Measurements from ENCODE around the gene SLAMF1.
"Not testable (repeated sequence)": the region's sequence is repeated elsewhere in the genome, so short reads cannot be mapped to it uniquely, and the experiment has no call there.

Gene SLAMF1

DNA sequence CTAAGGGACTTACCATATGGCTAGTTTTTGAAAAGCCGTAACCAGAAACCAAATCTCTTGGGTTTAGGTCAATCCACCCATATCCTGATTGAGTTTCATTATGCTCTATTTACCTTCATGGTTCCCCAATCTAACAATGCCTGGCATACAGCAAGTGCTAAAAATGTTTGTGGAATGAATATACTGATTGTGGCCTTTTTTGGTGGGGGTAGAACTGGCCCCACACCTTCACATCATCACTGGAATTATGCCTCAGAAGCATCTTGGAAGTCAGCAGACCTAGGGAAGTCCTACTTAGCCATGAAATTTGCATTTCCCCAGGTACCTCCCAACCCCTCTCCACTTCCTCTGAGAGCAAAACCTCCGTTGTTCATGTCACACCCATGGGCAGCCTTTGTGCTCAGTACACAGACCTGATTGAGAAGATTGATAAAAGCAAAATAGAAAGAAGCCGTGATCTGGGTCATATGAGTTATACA lies 17.8 kb upstream of the SLAMF1 start:
- DNase-seq = no peak

DNA sequence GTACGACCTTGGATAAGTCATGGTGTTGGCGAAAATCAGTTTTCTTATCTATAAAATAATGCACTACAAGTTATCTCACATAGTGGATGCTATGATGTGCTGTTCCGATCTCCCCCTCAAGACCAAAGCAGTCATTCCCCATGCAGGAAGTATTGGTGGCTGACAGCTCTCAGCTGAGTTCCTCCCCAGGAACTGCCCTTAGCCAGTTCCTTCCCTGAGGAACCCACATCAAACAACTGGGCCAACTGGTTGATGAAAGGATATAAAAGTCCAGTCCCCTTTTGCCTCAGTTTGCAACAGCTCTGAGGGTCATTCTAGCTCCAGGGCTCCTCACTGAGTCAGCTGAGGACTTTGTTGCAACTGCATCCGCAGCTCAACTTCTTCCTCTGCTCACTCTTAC lies 16.1 kb upstream of the SLAMF1 start:
- no peak for DNase-seq

DNA sequence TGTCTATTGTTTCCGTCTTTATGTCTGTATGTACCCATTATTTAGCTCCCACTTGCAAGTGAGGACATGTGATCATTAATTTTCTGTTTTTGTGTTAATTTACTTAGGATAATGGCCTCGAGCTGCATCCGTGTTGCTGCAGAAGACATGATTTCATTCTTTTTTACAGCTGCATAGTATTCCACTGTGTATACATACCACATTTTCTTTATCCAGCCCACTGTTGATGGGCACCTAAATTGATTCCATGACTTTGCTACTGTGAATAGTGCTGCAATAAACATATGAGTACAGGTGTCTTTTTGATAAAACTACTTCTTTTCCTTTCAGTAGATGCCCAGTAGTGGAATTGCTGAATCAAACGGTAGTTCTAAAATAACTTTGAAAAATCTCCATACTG lies 12.7 kb upstream of the SLAMF1 start:
- DNase-seq = no peak

DNA sequence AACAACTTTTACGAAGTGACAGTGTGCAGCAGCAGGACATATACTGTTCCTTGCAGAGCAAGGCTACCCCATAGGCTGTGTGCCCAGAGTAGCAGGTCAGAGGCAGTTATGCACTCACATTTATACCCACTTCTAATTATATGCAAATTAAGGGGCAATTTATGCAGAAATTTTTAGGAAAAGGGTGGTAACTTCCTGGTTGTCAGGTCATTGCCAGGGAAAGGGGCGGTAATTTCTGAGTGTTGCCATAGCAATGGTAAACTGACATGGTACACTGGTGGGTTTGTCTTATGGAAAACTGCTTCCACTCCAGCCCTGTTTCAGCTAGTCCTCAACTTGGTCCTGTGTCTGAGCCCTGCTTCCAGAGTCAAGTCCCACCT lies 12.0 kb upstream of the SLAMF1 start:
- DNase-seq = no peak

DNA sequence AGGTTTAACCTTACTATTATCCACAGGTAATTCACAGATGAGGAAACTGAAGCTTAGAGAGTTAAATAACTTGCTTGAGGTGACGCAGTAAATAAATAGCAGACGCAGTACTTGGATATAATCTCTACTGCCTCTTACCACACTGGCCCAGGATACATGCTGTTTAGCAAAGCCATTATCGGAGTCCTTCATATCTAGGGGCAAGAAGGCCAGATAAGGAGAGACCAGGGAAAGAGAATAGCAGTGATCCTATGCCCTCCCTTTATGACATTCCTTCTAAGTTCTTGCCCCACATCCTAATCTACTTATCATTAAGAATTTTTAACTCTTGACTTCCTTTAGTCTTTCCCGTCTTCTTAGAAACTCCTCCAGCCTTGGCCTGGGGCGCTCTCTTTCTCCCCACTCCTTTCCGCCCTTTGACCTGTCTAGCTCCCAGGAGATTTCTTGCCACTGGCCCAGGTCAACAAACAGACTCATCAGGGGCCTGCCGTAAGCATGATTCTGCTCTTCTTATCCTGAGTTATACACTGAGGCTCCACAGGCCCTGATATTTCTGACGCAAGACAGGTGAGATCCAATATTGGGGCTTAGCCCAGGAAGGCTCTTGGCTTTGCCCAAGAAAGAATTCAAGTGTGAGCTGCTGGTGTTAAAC lies 11.4 kb upstream of the SLAMF1 start:
- no peak for DNase-seq

DNA sequence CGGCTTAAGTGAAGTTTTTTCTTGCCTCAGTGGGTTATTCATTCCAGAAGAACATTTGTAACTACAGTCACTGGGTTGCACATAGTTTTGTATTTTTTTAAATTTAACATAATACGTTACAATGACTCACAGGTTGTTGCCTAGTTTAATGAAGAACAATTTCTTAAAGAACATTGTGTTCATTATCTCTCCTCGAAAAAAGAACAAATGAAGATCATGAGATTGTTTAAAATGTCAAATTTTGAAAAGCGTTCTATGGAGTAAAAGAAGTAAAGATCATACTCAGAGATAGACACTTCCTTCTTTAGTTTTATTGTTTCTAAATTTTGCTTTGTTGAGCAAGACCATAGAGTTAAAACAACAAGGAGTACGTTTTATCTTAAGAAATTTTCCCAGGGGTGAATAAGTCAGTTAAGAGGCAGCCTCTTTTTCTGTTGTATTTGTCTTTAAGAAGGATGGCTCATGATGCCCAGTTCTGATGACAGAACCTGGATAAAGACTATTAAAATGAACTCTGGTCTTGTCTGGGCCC lies 10.5 kb upstream of the SLAMF1 start:
- no peak for DNase-seq

DNA sequence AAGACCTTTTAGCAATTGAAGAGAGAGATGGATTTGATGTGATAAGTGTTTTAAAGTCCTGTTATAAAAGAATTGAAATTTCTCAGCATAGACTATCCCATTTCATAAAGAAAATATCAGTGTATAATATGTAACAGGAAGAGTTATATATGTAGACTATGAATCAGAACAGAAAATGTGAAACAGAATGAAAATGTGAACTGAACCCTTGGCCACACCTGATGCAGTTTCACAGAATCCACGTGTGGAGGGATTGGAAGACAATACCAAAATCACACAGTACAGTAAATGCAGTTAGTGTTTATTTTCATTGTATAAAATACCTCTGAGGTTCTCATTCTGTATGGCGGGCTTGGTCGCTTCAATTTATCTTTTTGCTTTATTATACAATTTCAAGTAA lies 9.9 kb upstream of the SLAMF1 start:
- no peak for DNase-seq

DNA sequence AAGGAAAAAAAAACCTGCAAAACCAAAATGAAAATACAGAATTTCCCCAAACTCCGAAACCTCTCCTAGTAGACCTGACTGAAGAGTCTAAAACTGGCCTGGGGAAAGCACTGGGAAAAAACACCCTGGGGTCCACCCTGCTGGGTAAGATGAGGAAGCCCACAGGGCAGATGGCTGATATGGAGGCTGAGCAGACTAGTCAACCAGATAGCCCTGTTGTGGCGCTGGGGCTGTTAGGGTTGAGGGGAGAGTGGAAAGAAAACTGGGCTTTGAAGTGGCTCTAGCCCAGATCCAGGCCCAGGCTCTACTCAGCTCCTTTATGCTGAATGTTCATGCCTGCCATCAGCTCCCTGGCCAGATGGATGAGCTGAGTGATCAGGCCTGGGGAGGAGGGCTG lies 6.8 kb upstream of the SLAMF1 start:
- DNase-seq = no peak

DNA sequence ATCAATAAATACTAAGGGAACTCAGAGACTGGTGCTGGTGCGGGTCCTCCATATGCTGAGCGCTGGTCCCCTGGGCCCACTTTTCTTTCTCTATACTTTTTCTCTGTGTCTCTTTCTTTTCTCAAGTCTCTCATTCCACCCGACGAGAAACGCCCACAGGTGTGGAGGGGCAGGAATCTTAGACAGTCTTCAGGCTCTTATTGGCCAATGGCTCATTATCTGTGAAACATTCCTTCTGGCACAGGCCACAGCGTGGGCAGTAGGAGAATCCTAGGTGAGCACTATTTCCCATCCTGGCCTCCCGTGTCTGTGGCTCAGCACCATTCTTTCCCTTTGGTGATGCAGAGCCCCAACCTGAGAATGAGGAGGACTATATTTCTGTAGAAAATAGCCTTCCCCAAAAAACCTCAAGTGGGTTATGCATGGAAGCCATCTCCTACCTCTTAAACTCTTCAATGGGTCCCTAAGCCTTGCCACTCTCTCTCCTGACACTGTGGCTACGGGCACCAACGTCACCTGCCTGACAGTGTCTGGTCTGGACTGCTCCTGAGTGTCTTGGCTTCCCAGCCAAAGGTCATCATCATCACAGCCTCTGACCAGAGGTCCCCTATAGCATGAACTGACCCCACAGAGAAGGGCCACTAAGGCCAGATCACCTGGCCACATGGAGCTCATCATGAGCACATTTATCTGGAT lies 6.2 kb upstream of the SLAMF1 start:
- no peak for DNase-seq

DNA sequence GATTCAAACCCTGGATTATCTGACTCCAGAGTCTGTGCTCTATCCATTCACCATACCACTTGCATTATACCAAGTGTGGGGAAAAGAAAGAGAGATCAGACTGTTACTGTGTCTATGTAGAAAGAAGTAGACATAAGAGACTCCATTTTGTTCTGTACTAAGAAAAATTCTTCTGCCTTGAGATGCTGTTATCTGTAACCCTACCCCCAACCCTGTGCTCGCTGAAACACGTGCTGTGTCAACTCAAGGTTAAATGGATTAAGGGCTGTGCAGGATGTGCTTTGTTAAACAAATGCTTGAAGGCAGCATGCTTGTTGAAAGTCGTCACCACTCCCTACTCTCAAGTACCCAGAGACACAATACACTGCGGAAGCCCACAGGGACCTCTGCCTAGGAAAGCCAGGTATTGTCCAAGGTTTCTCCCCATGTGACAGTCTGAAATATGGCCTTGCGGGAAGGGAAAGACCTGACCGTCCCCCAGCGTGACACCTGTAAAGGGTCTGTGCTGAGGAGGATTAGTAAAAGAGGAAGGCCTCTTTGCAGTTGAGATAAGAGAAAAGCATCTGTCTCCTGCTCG lies 5.3 kb upstream of the SLAMF1 start:
- DNase-seq = not testable (repeated sequence)

DNA sequence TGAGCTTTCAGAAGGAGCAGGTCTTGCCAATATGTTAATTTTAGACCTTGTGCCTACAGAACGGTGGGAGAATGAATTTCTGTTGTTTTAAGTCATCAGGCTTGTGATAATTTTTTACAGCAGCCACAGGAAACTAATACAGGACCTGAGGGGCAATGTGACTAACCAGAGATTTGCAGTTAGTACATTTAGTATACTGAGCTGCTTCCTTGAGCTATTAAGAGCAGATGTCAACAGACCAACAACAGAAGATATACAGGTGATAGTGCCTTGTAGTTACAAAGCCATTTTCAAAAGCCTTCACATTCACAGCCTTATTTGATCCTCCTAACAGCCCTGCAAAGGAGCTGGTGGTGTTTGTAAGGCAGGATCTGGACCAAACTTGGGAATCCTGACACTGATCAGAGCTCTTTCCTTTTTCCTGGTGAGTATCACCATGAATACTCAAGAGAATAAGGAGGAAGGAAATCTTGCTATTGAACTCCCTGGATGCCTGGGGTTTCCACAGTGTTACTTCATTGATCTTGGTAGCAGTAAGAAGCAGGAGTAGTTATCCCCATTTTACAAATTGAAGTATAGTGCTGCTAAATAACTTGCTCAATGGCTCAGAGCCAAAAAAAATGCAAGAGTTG lies 4.7 kb upstream of the SLAMF1 start:
- no peak for DNase-seq

DNA sequence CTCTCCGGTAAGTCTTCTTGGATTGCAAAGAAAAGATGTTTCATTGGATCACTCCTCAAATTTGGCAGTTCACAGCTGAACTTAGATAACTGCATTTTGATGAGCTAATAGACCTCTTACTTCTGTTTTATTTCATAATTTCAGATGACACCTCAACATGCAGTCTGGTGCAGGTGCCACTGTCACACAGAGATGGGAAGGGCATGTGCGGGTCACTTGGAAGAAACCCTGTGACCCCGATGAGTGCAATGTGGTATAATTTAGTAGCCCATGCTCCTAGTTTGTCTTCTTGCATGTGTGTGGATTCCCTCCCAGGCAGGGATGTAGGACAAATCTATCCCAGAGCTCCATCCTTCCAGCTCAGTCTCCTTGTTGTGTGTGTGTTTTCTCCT lies 481 bp upstream of the SLAMF1 start:
- DNase-seq = no peak

DNA sequence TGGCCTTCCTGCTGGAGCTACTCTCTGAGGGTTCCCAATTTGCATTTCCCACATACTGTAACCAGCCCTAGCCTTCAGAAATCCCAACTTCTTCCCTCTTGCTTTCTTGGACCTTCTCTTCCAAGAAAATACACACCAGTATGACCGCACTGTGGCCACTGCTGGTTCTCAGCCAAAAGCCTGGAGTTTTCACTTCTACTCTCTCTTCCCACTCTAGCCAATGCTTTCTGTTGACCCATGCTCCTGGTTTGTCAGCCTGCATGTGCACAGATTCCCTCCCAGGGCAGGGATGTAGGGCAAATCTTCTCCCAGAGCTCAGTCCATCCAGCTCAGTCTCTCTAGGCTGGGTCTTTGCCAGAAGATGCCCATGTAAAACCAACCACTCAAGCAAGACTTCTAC lies 664 bp downstream of the SLAMF1 start:
- DNase-seq = no peak

DNA sequence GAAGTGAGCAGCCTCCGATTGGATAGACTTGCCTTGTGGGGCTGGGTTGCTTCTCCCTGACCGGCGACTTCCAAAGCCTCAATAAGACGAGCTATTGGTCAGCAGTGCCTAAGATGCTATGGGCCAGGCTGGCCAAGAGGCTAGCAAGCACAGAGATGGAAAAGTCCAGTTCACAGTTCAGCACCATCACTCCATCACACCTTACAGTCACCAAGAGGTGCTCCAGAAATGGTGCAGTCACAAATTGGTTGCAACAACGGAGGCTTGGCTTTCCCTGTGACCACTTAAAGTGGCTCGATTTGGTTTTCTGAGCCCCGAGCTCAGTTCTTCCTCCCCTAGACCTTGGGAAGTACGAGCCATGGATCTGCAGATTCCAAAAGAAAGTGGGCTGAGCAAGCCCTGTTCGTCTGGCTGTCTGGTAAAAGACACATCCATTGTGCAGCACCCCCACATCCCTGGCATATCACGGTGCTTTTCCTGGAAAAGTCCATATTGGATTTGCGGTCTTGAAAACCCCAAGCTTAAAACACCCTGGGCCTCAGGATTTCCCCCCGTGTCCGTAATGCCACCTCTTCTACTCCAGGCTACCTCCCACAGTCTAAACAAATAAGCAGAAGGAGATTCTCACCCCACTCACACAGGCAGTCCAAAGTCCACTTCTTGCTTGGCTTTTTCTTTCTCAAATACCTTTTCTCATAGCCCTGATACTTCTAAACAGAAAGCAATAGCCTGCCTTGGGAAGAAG lies 1.3 kb downstream of the SLAMF1 start:
- DNase-seq = no peak

DNA sequence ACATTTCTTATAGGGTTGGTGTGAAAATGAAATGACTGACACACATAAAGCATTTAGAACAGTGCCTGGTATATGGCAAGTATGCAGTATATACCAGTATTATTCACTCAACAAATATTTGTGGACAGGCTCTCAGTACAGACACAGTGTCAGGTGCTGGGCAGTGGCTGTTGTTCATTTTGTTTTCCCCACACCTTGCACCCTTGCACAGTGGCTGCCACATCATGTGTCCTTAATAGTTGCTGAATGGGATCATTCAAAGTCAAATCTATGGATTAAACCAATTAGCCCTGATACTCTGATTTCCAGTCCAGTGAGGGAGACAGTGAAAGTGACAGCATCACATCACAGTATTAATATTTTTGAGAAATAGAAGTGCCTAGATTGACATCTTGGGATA lies 2.4 kb downstream of the SLAMF1 start:
- no peak for DNase-seq

DNA sequence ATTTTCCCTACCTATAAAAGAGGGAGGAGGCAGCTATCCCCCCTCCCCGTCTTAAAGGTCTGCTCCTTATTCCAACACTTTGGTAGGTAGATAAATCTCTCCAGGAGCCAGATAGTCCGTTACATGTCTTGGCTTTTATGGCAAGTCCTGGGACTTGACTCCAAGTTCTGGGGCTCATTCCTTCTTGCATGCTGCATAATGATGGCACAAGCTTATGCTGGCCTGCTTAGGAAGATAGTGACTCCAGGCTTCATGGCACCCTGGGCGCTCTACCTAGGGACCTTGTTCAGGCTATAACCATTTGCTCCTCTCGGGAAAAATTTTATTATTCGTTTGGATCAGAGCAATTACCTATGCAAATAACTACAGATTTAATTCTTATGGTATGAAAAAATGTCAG lies 3.7 kb downstream of the SLAMF1 start:
- no peak for DNase-seq

DNA sequence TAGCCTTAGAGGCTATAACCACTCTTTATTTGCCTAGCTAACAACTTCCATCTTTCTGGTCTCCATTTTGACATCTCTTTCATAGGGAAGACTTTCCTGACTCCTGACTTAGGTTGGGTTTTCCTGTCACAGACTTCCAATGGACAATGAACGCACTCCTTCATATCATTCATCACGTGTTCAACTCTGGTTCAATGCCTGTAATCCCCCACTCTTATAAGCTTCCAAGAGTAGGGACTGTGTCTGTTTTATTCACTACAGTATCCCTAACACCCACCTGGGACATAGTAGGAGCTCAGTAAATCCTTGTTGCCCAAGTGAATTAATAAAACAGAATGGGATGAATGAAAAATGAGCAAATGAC lies 4.6 kb downstream of the SLAMF1 start:
- no peak for DNase-seq

DNA sequence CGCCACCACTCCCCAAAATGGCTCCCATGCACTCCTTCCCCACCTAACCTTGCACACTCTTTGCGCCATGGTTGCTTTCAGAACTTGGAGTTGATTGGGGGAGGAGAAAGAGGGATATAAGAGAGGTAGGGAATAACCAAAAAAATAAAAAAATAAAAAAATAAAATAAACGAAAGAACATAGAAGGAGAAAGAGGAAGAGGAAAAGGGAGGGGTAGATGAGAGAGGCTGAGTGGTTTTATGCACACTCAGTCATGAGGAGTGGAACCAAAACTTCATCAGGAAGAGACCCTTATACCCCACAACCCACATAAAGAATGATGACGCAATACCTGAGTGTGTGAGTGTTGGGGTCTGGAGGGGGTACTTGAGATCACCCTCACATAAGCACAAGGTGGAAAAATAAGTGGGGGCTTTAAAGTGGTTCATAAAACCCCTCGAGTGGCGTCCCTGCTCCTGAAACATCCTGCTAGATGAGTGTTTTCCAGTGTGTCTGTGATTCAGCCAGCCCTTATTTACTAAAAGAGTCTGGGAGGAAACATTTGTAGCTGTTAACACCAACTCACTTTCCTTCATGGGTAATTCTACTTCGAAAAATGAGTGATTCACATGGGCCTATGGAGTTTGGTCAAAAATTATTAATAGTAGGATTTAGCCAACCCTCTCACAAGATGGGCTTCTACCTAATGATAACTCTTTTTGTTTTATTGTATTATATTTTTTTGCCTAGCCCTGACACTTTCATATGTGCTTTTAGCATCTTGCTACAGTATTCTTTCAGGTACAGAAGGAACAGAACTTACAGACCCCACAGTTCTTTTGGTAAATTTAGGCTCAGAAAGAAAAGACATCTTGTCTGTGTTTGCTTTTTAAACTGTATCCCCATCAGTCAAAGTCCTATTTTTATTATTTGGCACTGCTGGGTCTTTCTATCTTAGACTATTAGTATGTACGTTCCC lies 5.2 kb downstream of the SLAMF1 start:
- DNase-seq = no peak

DNA sequence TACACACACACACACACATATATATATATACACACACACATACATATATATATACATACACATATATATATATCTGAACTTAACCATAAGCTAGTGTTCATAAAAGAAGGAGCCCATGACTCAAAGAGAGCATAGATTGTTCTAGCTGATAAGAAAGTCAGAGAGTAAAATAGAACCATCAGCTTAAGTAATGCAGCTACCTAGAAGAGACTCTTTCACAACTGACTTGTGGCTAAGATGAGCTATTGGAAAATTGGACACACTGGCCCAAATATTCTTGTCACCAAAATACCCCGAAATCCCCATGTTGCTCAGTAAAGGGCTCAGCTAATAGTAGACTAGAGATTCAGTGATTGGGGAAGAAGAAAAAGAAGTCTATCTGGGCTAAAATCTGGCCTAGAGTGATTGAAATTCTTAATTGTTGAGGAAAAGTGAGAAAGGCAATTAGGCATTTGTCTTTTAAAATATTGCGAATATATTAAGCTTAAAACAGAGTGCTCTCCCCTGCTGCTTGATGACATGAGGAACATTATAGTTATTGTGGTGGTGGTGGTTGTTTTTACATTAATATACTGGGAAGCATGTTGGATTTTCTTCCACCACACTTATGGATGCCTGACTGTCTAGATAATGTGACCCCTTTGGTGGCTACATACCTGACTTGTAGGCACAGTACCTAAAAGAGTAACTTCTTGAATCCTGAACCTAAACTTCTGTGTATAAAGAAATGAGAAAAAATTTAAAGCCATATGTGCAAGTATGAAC lies 6.3 kb downstream of the SLAMF1 start:
- no peak for DNase-seq

DNA sequence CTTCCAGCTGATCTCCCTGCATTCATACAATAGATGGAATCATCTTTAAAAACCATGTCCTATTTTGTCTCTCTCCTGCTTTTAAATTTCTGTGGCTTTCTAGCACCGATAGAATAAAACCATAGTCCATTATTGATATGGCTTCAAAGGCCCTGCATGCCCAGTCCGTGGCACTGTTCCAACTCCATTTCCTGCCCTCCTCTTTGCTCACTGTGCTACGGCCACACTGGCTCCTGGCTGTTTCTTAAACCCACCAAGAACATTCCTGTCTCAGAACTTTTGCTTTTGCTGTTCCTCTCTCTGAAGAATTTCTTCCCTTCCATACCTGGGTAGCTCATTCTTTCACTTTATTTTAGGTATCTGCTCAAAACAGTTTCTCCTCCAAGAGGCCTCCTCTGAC lies 7.2 kb downstream of the SLAMF1 start:
- no peak for DNase-seq

DNA sequence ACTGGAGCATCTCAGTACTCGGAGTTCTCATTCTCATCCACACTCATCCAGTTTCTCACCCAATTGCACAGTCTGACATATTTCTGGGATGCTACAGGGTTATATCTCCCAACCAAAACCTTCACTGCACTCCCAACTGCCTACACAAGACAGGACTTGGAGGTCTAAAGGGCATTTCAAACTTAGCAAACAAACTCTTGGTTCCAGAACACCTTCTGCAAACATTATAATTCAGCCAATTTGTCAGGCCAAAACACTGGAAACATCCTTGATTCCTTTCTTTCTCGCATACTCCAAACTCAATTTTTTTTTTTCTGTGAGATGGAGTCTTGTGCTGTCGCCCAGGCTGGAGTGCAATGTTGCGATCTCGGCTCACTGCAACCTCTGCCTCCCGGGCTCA lies 7.9 kb downstream of the SLAMF1 start:
- DNase-seq = no peak

Data from NCI-H774 (cell line).